ENCODE data around the gene GRB10.

Gene GRB10

DNA sequence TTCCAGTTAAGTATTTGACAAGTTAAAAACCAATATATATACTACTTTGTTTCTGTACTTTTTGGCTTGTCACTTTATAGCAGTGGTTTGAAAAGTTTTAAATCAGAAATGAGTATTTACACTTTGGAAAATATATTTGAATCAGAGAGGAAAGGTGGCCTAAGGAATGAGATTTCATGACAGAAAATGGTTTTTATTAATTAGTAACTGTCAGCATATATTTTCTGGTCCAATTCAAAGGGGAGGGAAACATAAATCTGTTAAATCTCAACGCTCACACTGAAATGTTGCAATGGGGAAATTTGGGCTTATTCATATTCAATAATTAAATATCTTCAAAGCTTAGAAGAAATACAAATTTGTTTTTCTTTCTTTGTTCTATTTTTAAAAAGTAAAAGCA is 100.1 kb downstream of the GRB10 start:
- H3K4me3 ChIP-seq (ENCODE audit: low read depth, low read length) = no peak overlapping the region
- TF ChIP-seq, protein P1, sequence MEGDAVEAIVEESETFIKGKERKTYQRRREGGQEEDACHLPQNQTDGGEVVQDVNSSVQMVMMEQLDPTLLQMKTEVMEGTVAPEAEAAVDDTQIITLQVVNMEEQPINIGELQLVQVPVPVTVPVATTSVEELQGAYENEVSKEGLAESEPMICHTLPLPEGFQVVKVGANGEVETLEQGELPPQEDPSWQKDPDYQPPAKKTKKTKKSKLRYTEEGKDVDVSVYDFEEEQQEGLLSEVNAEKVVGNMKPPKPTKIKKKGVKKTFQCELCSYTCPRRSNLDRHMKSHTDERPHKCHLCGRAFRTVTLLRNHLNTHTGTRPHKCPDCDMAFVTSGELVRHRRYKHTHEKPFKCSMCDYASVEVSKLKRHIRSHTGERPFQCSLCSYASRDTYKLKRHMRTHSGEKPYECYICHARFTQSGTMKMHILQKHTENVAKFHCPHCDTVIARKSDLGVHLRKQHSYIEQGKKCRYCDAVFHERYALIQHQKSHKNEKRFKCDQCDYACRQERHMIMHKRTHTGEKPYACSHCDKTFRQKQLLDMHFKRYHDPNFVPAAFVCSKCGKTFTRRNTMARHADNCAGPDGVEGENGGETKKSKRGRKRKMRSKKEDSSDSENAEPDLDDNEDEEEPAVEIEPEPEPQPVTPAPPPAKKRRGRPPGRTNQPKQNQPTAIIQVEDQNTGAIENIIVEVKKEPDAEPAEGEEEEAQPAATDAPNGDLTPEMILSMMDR (IDR thresholded peaks at IDR 0.05; ENCODE audit: low read depth, low read length) = no peak

DNA sequence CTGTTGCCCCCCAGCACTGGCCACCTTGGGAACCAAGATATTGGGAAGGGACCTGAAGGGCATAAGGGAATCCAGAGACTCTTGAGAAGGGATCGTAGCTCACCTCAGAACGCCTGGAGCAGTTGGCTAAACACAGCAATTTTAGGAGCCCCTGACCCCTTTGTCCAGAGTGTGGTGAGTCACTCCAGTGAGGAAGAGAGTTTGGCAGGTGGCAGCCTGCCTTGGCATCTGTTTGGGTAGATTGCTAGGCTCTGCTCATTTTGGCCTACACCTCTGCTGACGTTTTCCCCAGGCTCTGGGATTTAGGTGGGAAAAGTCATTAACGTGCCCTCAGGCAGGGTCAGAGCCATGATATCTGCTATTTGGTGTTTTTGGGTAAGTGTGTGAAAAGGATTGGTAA is 100.6 kb downstream of the GRB10 start:
- H3K4me3 ChIP-seq (ENCODE audit: low read depth, low read length) = no peak overlapping the region
- TF ChIP-seq, protein P1 (IDR thresholded peaks at IDR 0.05; ENCODE audit: low read depth, low read length) = no peak

DNA sequence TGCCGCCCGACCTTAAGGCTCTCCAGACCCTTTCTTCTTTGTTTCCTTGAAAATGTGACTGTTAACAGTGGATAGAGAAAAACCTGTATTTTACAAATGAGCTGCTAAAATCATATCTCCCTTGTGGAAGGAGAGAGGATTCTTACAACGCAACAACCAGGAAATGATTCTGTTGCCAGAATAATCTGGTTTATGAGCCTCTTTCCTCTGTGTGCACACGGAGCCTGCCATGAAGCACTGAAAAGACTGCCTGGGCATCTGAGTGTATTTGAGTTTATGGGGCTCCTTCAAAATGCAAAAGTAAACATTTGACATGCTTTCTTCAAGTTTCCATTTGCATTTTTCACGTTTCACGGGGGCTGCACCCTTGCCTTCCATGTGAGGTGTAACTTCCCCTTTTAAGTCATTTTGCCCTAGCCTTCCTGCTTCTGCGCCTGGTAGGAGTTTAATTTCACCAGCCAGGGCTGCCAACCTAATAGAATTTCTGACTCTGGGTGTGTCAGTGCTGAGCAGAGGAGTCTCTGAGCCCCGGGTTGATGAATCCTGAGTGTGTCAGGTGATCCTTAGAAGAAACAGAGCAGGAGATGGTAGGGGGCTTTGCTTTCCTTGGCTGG is 101.2 kb downstream of the GRB10 start:
- no peak overlapping the region for H3K4me3 ChIP-seq (ENCODE audit: low read depth, low read length)

DNA sequence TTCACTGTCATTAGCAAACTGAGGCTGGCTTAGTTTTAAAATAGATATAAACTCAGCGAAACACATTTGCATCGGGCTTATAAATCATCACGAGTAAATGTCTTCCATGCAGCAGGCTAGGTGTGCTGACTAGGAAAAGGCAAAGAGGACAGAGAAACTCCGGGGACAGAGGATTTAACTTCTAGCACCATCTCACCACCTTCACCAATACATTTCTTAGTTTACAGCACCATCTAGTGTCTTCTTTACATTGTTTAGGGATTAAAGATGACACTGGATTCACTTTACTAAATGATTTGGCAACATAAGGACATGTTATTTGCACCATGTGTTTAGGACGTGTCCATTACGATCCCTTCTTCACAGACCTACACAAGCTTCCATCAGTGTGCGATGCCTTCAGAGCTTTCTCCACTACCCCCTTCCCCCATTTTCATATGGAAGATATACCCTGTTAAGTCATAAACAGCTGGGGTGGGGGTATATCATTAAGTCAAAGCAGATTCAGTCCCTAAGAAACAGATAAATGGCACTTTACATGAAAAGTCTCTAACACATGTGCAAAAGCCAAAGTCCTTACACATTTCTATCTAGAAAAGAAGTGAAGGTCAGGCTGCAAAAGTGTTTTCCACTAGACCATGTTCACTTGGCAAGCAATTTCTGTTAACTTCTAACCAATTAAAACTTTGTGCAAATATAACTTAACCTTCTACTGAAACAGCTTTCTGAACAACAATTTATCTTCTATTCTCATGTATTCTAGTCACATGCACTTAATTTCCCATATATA is 103.3 kb downstream of the GRB10 start:
- no peak overlapping the region for H3K4me3 ChIP-seq (ENCODE audit: low read depth, low read length)
- TF ChIP-seq, protein P1 (IDR thresholded peaks at IDR 0.05; ENCODE audit: low read depth, low read length) = no peak

More for the DNA sequence above, 101.2 kb downstream of the GRB10 start:
- TF ChIP-seq, protein P1 (IDR thresholded peaks at IDR 0.05; ENCODE audit: low read depth, low read length) = no peak

DNA sequence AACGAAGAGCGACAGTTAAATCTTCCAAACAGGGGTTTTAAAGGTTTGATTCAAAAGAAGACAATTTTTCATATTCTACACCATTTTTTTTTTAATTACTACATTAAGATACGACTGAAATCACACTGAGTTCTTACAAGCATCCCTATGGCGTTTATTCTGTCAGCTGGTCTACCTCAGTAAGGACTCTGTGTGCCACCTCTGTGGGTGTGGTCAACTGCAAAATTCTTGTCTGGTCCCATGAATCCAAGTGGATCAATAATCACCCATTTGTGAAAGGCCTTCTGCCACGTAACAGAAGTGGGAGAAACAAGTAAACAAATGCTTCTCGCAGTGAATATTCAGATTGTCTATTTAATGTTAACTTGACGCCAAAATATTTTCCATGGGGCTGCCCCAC is 104.1 kb downstream of the GRB10 start:
- no peak overlapping the region for H3K4me3 ChIP-seq (ENCODE audit: low read depth, low read length)
- TF ChIP-seq, protein P1 (IDR thresholded peaks at IDR 0.05; ENCODE audit: low read depth, low read length) = no peak

DNA sequence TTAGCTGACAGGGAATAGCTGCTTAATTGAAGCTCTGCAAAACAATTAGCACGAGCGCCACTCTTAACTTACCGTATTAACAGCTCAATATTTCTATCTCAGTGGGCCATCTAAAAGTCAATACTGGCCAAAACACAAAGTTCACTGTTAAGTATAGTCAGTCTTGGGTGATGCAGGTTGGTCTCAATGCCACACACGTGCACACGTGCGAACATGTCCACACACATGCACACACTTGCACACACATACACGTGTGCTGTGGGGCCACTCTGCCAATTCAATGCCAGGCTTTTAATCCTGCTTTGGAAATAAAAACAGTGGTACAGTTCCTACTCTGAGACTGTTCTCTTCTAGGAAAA is 105.1 kb downstream of the GRB10 start:
- no peak overlapping the region for H3K4me3 ChIP-seq (ENCODE audit: low read depth, low read length)
- TF ChIP-seq, protein P1 (IDR thresholded peaks at IDR 0.05; ENCODE audit: low read depth, low read length) = no peak

Measured in WI38 (cell line).